ENCODE data around the gene CEND1. TPM values are rescaled to one million over a fixed set of nuclear protein-coding genes. Genes with fewer than 3 reads are reported as not detected.

CEND1 gene
- total and polyA plus RNA-seq, 2 of the 13 experiments (the other 11 are each of a cell fraction or from before 2014, with no cell fraction given), result not detected

DNA sequence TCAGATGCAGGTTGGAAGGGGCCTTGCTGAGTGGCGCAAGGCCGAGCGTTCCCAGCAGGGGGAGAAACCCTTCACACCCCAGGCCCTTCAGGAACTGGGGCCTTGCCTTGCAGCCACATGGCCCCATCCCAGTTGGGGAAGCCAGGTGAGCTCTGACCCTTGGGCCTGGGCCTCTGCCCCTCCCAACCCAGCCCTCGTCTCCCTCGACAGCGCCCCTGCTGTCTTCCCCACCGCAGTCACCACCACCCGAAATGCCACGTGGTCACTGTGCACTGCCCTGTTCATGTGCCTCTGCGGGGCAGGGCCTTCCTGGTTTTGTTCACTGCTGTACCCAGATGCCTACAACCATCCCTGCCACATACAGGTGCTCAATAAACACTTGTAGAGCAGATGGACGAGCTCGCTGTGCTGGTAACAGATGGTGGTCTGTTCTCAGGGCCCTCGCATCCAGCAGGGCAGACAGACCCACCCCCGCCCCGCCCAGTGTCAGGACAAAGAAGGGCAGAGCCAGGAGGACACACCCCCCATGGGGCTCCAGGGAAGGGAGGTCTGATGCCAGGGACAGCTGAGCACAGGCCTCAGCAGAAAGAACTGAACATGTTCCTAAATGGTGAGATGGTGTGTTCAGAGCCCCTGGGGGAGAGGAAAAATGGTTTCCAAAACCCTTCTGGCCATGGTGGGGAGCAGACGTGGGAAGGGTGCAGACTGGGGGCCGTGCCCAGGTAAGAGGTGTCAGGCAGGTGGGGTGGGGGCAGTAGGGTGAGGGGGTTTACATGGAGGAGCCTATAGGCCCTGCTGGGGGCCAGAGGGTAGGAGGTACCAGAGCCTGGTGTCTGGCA, 48.8 kb upstream of the CEND1 start (continued):
- TF ChIP-seq, protein P1, sequence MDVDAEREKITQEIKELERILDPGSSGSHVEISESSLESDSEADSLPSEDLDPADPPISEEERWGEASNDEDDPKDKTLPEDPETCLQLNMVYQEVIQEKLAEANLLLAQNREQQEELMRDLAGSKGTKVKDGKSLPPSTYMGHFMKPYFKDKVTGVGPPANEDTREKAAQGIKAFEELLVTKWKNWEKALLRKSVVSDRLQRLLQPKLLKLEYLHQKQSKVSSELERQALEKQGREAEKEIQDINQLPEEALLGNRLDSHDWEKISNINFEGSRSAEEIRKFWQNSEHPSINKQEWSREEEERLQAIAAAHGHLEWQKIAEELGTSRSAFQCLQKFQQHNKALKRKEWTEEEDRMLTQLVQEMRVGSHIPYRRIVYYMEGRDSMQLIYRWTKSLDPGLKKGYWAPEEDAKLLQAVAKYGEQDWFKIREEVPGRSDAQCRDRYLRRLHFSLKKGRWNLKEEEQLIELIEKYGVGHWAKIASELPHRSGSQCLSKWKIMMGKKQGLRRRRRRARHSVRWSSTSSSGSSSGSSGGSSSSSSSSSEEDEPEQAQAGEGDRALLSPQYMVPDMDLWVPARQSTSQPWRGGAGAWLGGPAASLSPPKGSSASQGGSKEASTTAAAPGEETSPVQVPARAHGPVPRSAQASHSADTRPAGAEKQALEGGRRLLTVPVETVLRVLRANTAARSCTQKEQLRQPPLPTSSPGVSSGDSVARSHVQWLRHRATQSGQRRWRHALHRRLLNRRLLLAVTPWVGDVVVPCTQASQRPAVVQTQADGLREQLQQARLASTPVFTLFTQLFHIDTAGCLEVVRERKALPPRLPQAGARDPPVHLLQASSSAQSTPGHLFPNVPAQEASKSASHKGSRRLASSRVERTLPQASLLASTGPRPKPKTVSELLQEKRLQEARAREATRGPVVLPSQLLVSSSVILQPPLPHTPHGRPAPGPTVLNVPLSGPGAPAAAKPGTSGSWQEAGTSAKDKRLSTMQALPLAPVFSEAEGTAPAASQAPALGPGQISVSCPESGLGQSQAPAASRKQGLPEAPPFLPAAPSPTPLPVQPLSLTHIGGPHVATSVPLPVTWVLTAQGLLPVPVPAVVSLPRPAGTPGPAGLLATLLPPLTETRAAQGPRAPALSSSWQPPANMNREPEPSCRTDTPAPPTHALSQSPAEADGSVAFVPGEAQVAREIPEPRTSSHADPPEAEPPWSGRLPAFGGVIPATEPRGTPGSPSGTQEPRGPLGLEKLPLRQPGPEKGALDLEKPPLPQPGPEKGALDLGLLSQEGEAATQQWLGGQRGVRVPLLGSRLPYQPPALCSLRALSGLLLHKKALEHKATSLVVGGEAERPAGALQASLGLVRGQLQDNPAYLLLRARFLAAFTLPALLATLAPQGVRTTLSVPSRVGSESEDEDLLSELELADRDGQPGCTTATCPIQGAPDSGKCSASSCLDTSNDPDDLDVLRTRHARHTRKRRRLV (CRISPR knock-in tag; IDR thresholded peaks at IDR 0.05), result no peak
- TF ChIP-seq ZNF275 (CRISPR knock-in tag; IDR thresholded peaks at IDR 0.05; ENCODE audit: borderline replicate concordance), result no peak
- no peak for TF ChIP-seq HOXA5 (CRISPR knock-in tag; IDR thresholded peaks at IDR 0.05)
- TF ChIP-seq, protein P2, sequence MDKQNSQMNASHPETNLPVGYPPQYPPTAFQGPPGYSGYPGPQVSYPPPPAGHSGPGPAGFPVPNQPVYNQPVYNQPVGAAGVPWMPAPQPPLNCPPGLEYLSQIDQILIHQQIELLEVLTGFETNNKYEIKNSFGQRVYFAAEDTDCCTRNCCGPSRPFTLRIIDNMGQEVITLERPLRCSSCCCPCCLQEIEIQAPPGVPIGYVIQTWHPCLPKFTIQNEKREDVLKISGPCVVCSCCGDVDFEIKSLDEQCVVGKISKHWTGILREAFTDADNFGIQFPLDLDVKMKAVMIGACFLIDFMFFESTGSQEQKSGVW (CRISPR knock-in tag; IDR thresholded peaks at IDR 0.05; ENCODE audit: borderline replicate concordance), result no peak
- 0 out of 2 replicates have a peak, but pooled peaks have one; percentile 29 for TF ChIP-seq ZNF224 (CRISPR knock-in tag; IDR thresholded peaks at IDR 0.05)
- 0 out of 2 replicates have a peak, but pooled peaks have one; percentile 30 for TF ChIP-seq PHF20 (CRISPR knock-in tag; IDR thresholded peaks at IDR 0.05)
- TF ChIP-seq, protein P3, sequence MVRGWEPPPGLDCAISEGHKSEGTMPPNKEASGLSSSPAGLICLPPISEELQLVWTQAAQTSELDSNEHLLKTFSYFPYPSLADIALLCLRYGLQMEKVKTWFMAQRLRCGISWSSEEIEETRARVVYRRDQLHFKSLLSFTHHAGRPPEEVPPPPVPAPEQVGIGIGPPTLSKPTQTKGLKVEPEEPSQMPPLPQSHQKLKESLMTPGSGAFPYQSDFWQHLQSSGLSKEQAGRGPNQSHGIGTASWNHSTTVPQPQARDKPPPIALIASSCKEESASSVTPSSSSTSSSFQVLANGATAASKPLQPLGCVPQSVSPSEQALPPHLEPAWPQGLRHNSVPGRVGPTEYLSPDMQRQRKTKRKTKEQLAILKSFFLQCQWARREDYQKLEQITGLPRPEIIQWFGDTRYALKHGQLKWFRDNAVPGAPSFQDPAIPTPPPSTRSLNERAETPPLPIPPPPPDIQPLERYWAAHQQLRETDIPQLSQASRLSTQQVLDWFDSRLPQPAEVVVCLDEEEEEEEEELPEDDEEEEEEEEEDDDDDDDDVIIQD (CRISPR knock-in tag; IDR thresholded peaks at IDR 0.05; ENCODE audit: low read depth), result peak; percentile 62; the same call in 1 of the 2 replicates
- TF ChIP-seq, protein P4, sequence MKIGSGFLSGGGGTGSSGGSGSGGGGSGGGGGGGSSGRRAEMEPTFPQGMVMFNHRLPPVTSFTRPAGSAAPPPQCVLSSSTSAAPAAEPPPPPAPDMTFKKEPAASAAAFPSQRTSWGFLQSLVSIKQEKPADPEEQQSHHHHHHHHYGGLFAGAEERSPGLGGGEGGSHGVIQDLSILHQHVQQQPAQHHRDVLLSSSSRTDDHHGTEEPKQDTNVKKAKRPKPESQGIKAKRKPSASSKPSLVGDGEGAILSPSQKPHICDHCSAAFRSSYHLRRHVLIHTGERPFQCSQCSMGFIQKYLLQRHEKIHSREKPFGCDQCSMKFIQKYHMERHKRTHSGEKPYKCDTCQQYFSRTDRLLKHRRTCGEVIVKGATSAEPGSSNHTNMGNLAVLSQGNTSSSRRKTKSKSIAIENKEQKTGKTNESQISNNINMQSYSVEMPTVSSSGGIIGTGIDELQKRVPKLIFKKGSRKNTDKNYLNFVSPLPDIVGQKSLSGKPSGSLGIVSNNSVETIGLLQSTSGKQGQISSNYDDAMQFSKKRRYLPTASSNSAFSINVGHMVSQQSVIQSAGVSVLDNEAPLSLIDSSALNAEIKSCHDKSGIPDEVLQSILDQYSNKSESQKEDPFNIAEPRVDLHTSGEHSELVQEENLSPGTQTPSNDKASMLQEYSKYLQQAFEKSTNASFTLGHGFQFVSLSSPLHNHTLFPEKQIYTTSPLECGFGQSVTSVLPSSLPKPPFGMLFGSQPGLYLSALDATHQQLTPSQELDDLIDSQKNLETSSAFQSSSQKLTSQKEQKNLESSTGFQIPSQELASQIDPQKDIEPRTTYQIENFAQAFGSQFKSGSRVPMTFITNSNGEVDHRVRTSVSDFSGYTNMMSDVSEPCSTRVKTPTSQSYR (CRISPR knock-in tag; IDR thresholded peaks at IDR 0.05; ENCODE audit: borderline replicate concordance), result peak; percentile 57; the same call in 1 of the 2 replicates
- TF ChIP-seq GABPA (IDR thresholded peaks at IDR 0.05; ENCODE audit: low read depth, low read length), result no peak
- no peak for TF ChIP-seq GABPA (CRISPR knock-in tag; IDR thresholded peaks at IDR 0.05; ENCODE audit: low read depth)
- peak; percentile 36; the same call in 1 of the 2 replicates for TF ChIP-seq FOXK1 (CRISPR knock-in tag; IDR thresholded peaks at IDR 0.05; ENCODE audit: borderline replicate concordance, low read depth)
- no peak for TF ChIP-seq EEA1 (CRISPR knock-in tag; IDR thresholded peaks at IDR 0.05; ENCODE audit: borderline replicate concordance)

Data from HepG2 (cell line).